Measurements from ENCODE around the gene SDF2.

The SDF2 gene

DNA sequence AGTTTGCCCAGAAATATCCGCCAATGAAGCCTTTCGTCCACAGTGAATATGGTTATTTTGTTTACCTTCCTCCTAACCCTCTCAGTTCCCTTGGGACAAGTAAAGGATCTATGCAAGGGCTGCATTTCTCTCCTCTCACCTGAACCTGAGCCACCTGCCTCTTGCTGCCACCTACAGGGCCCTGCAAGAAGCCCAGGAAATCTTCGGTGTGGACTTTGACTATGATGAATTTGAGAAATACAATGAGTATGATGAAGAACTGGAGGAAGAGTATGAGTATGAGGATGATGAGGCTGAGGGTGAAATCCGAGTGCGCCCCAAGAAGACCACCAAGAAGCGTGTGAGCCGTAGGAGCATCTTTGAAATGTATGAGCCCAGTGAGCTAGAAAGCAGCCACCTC, 14.3 kb upstream of the SDF2 start:
- H3K4me3 ChIP-seq = no peak overlapping the region
- no peak for DNase-seq
- intact Hi-C loops (cut with DNase I; ENCODE audit: low total_unique reads) = no loop called here
- no peak overlapping the region for H3K27ac ChIP-seq
- peaks cover 96 to 100% (median 97%) of the 10 kb centered on the region in 3 donors for H3K36me3 ChIP-seq
- no peaks in the 10 kb centered on the region for H3K9me3 ChIP-seq
- no peaks in the 10 kb centered on the region for H3K27me3 ChIP-seq
- no peaks in the 10 kb centered on the region for H3K4me1 ChIP-seq
- TF ChIP-seq, protein P1, sequence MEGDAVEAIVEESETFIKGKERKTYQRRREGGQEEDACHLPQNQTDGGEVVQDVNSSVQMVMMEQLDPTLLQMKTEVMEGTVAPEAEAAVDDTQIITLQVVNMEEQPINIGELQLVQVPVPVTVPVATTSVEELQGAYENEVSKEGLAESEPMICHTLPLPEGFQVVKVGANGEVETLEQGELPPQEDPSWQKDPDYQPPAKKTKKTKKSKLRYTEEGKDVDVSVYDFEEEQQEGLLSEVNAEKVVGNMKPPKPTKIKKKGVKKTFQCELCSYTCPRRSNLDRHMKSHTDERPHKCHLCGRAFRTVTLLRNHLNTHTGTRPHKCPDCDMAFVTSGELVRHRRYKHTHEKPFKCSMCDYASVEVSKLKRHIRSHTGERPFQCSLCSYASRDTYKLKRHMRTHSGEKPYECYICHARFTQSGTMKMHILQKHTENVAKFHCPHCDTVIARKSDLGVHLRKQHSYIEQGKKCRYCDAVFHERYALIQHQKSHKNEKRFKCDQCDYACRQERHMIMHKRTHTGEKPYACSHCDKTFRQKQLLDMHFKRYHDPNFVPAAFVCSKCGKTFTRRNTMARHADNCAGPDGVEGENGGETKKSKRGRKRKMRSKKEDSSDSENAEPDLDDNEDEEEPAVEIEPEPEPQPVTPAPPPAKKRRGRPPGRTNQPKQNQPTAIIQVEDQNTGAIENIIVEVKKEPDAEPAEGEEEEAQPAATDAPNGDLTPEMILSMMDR (IDR thresholded peaks at IDR 0.05) = no peak

DNA sequence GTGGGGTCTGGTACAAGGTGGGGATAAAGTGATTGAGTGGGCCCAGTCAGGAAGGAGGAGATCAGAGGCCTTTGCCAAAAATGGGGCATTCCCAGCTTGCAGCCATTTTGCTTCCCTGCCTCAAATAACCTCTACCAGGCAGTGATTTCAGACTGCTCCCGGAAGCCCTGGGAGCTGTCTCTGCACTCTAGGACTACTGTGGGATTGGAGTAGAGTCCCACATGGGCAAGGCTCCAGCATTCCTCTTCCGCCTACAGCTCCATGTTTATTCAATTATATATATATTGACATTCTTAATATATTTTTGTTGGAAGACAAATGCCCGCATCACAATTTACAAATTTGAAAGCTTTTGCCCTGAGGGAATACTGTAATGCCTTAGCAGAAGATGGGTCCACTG, 13.8 kb upstream of the SDF2 start:
- H3K4me3 ChIP-seq = no peak overlapping the region
- no peak for DNase-seq
- no peaks in the 10 kb centered on the region for H3K9me3 ChIP-seq
- H3K4me1 ChIP-seq = no peaks in the 10 kb centered on the region
- H3K27me3 ChIP-seq = no peaks in the 10 kb centered on the region
- H3K27ac ChIP-seq = no peak overlapping the region
- intact Hi-C loops (cut with DNase I; ENCODE audit: low total_unique reads) = no loop called here
- H3K36me3 ChIP-seq = peaks cover 96 to 100% (median 97%) of the 10 kb centered on the region in 3 donors
- TF ChIP-seq, protein P1 (IDR thresholded peaks at IDR 0.05) = no peak

DNA sequence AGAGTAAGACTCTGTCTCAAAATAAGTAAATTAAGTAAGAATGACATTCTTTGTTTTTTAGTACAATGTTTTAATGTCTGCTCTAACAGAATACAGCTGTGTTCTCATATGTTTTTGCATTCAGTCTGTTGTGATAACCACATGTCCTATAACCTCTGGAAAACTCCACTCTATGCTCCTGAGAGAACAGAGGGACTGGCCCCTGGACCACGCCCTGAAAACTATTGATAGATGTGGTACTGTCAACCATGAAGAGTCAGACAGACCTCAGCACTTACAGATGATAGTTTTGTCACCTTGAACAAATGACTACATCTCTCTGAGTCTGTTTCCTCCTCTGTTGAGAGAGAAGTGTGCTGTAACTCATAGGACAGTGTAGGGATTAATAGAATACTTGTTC, 8.2 kb upstream of the SDF2 start:
- Histone ChIP-seq H3K27me3 (no peaks in the 10 kb centered on the region), H3K4me1 (peaks cover 0 to 19% (median 3%) of the 10 kb centered on the region in 4 donors), H3K9me3 (no peaks in the 10 kb centered on the region), H3K36me3 (peaks cover 51 to 79% (median 59%) of the 10 kb centered on the region in 3 donors), H3K4me3 (no peak overlapping the region), H3K27ac (no peak overlapping the region)
- TF ChIP-seq, protein P1 (IDR thresholded peaks at IDR 0.05) = no peak
- DNase-seq = no peak
- intact Hi-C loops (cut with DNase I; ENCODE audit: low total_unique reads) = no loop called here

DNA sequence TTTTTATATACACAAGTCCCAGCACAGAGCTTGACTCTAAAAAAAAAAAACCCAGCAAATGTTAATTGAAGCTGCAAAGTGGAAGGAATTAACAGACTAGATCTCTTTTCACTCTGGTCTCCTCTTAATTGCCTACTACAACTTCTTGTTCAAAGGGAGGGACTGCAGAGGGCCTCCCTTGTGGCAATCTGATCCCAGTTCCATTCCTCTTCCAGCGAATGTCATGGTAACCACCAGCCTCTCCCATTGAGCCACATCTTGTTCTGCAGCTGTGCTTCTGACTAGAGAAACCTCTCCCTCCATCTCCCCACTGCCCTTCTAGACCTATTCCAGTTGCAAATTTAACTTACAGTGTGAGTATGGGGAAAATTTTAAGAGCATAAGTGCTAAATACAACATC, 6.2 kb upstream of the SDF2 start:
- no peak for DNase-seq
- no peaks in the 10 kb centered on the region for H3K9me3 ChIP-seq
- TF ChIP-seq, protein P1 (IDR thresholded peaks at IDR 0.05) = no peak
- intact Hi-C loops (cut with DNase I; ENCODE audit: low total_unique reads) = no loop called here
- H3K27ac ChIP-seq = no peak overlapping the region
- peaks cover 0 to 39% (median 16%) of the 10 kb centered on the region in 4 donors for H3K4me1 ChIP-seq
- peaks cover 31 to 63% (median 39%) of the 10 kb centered on the region in 3 donors for H3K36me3 ChIP-seq
- no peak overlapping the region for H3K4me3 ChIP-seq
- no peaks in the 10 kb centered on the region for H3K27me3 ChIP-seq

DNA sequence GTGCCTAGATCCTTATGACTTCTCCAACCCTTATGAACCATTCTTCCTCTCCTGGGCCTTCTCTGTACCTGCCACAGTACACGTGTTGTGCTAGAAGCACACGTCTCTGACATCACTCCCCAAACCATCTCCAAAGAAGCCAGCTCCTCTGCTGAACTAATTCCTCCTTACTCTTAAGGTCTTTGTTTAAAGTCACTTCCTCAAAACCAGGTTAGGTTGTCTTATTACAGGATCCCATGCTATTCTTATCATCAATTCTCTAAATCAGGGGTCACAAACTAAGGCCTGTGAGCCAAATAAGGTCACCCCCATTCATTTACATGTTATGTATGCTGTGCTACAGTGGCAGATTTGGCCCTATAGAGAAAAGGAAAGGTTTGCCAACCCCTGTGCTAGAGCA, 4.3 kb upstream of the SDF2 start:
- no peak for DNase-seq
- H3K4me1 ChIP-seq = peaks cover 0 to 45% (median 20%) of the 10 kb centered on the region in 4 donors
- peaks cover 14 to 44% (median 24%) of the 10 kb centered on the region in 3 donors for H3K36me3 ChIP-seq
- TF ChIP-seq, protein P1 (IDR thresholded peaks at IDR 0.05) = no peak
- H3K4me3 ChIP-seq = no peak overlapping the region
- intact Hi-C loops (cut with DNase I; ENCODE audit: low total_unique reads) = no loop called here
- no peaks in the 10 kb centered on the region for H3K9me3 ChIP-seq
- H3K27me3 ChIP-seq = no peaks in the 10 kb centered on the region
- no peak overlapping the region for H3K27ac ChIP-seq

DNA sequence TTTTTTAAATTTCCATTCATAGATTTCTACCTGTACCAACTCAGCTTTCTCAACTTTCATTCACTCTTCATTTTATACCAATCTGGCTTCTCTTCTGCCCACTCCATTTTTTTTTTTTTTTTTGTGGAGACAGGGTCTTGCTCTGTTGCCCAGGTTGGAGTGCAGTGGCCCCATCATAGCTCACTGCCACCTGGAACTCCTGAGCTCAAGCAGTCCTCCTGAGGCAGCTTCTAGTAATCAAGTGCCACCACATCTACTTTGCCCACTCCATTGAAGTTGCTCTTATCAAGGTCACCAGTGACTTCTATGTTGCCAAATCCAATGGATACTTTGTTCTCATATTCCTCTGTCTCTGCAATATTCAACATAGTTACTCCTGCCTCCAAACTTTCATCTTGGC, 2.0 kb upstream of the SDF2 start:
- Histone ChIP-seq H3K4me1 (peaks cover 0 to 57% (median 28%) of the 10 kb centered on the region in 4 donors), H3K4me3 (peak overlapping the region in 1 of 2 donors; percentile 79), H3K36me3 (peaks cover 3 to 38% (median 21%) of the 10 kb centered on the region in 3 donors), H3K27me3 (no peaks in the 10 kb centered on the region), H3K27ac (no peak overlapping the region), H3K9me3 (no peaks in the 10 kb centered on the region)
- TF ChIP-seq, protein P1 (IDR thresholded peaks at IDR 0.05) = no peak
- intact Hi-C loops (cut with DNase I; ENCODE audit: low total_unique reads) = loop anchor here (5.0 kb wide), 1 partner anchor 39 kb away; no protein-coding TSS in a partner anchor
- no peak for DNase-seq

Data from tibial artery (tissue), 4 donors.